ENCODE results near the gene GAK. TPM values are rescaled to one million over a fixed set of nuclear protein-coding genes. Genes with fewer than 3 reads are reported as not detected.

The GAK gene
- total RNA-seq, 2 experiments from 2014 or later = 97.8 to 102 TPM

- ChIA-PET POLR2A (interaction anchor here (0.7 to 1.3 kb wide), 2 partner anchors 15 to 34 kb away, joined by 4 read pairs; no protein-coding TSS in a partner anchor), CTCF (interaction anchor here (1.1 kb wide), 1 partner anchor 103 kb away, joined by 3 read pairs; no protein-coding TSS in a partner anchor)
- Mint-ChIP-seq H3K4me1 (ENCODE audit: low read depth) (peaks cover 5% of the 10 kb centered on the region), H3K27ac (no peak overlapping the region), H3K27me3 (no peaks in the 10 kb centered on the region), H3K36me3 (ENCODE audit: low read depth) (peaks cover 9% of the 10 kb centered on the region), H3K4me3 (no peak overlapping the region), H3K9me3 (no peaks in the 10 kb centered on the region)
- no peak for ATAC-seq
- TF ChIP-seq, protein P1, sequence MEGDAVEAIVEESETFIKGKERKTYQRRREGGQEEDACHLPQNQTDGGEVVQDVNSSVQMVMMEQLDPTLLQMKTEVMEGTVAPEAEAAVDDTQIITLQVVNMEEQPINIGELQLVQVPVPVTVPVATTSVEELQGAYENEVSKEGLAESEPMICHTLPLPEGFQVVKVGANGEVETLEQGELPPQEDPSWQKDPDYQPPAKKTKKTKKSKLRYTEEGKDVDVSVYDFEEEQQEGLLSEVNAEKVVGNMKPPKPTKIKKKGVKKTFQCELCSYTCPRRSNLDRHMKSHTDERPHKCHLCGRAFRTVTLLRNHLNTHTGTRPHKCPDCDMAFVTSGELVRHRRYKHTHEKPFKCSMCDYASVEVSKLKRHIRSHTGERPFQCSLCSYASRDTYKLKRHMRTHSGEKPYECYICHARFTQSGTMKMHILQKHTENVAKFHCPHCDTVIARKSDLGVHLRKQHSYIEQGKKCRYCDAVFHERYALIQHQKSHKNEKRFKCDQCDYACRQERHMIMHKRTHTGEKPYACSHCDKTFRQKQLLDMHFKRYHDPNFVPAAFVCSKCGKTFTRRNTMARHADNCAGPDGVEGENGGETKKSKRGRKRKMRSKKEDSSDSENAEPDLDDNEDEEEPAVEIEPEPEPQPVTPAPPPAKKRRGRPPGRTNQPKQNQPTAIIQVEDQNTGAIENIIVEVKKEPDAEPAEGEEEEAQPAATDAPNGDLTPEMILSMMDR (IDR thresholded peaks at IDR 0.05) = no peak
- DNase-seq = no peak
- intact Hi-C loops (cut with micrococcal nuclease) = no loop called here
These were observed 87.3 kb downstream of the GAK start for GRCh38 chr4:844752-845232.

DNA sequence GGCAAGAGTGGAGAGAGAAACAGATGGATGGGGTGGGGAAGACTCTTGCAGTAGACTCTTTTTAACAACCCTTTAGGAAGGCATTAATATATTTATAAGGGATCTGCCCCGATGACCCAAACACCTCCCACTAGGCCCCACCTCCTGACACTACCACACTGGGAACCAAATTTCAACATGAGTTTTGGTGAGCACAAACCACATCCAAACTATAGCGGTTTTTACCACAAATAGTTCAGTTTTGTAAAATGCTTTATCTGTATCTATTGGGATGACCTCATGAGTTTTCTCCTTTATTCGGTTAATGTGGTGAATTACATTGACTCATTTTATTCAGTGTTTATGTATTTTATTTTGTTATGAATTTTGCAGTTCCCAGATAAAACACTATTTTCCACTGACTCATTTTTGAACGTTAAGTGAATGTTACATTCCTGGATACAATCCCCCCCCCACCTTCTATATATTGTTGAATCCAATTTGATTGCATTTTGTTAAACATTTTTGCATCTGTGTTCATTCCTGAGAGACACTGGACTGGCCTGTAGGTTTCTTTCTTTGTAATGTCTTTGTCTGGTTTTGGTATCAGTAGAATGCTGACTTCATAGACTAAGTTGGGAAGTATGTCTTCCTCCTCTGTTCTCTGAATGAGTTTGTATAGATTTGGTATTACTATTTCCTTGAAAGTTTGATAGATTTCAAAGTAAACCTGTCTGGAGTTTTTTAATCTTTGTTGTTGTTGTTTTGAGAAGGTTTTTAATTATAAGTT, 92.3 kb downstream of the GAK start:
- TF ChIP-seq, protein P1 (IDR thresholded peaks at IDR 0.05) = no peak
- Mint-ChIP-seq H3K36me3 (ENCODE audit: low read depth) (peaks cover 6% of the 10 kb centered on the region), H3K9me3 (peaks cover 14% of the 10 kb centered on the region), H3K4me1 (ENCODE audit: low read depth) (peaks cover 6% of the 10 kb centered on the region), H3K27me3 (no peaks in the 10 kb centered on the region), H3K4me3 (no peak overlapping the region), H3K27ac (no peak overlapping the region)
- POLR2A ChIA-PET = no interaction called here
- CTCF ChIA-PET = no interaction called here
- no peak for DNase-seq
- ATAC-seq = peak; percentile 51
- intact Hi-C loops (cut with micrococcal nuclease) = no loop called here

- ATAC-seq = no peak
- no peak overlapping the region for H3K27ac Mint-ChIP-seq
- intact Hi-C loops (cut with micrococcal nuclease) = no loop called here
- peaks cover 11% of the 10 kb centered on the region for H3K4me1 Mint-ChIP-seq (ENCODE audit: low read depth)
- TF ChIP-seq, protein P1 (IDR thresholded peaks at IDR 0.05) = no peak
- H3K4me3 Mint-ChIP-seq = no peak overlapping the region
- DNase-seq = no peak
- H3K27me3 Mint-ChIP-seq = peaks cover 2% of the 10 kb centered on the region
- H3K9me3 Mint-ChIP-seq = peaks cover 14% of the 10 kb centered on the region
- peaks cover 6% of the 10 kb centered on the region for H3K36me3 Mint-ChIP-seq (ENCODE audit: low read depth)
- ChIA-PET CTCF (no interaction called here), POLR2A (no interaction called here)
These were observed 94.3 kb downstream of the GAK start for GRCh38 chr4:837772-838171.

DNA sequence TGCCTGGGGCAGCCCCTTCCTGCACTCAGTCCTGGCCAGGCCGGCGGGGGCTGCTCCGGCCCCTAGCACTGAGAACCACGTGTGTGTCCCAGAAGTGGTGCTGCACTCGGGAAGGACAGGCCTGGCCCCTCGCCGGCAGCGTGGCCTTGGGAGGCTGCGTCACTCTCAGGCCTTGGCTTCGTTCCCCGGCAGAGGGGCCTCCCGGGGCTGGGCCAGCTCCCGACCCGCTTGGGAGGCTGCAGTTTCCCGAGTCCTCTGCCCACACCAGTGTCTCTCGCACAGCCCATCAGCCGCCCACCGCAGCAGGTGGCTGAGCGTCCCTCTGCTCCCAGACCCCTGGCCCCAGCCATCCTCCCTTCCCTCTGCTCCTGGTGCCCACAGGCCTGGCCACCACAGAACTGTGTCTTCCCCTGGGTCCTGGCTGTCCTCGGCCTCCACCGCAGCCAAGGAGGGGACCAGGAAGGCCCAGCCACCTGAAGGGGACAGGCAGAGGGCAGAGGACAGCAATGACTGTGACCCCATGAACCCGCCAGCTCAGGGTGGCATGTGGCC, 95.3 kb downstream of the GAK start:
- Mint-ChIP-seq H3K27me3 (peaks cover 2% of the 10 kb centered on the region), H3K27ac (no peak overlapping the region), H3K9me3 (peaks cover 14% of the 10 kb centered on the region), H3K4me1 (ENCODE audit: low read depth) (peaks cover 11% of the 10 kb centered on the region), H3K36me3 (ENCODE audit: low read depth) (peaks cover 2% of the 10 kb centered on the region), H3K4me3 (no peak overlapping the region)
- CTCF ChIA-PET = interaction anchor here (1.4 kb wide), 1 partner anchor 94 kb away, joined by 3 read pairs; no protein-coding TSS in a partner anchor
- ATAC-seq (no peak), DNase-seq (no peak)
- POLR2A ChIA-PET = no interaction called here
- intact Hi-C loops (cut with micrococcal nuclease) = no loop called here
- TF ChIP-seq, protein P1 (IDR thresholded peaks at IDR 0.05) = no peak

- peaks cover 2% of the 10 kb centered on the region for H3K27me3 Mint-ChIP-seq
- ChIA-PET CTCF (interaction anchor here (1.4 kb wide), 1 partner anchor 93 kb away, joined by 3 read pairs; no protein-coding TSS in a partner anchor), POLR2A (no interaction called here)
- peaks cover 16% of the 10 kb centered on the region for H3K9me3 Mint-ChIP-seq
- H3K27ac Mint-ChIP-seq = no peak overlapping the region
- H3K4me3 Mint-ChIP-seq = no peak overlapping the region
- no peaks in the 10 kb centered on the region for H3K36me3 Mint-ChIP-seq (ENCODE audit: low read depth)
- ATAC-seq (no peak), DNase-seq (no peak)
- intact Hi-C loops (cut with micrococcal nuclease) = no loop called here
- H3K4me1 Mint-ChIP-seq (ENCODE audit: low read depth) = peaks cover 11% of the 10 kb centered on the region
- TF ChIP-seq, protein P1 (IDR thresholded peaks at IDR 0.05) = no peak
These were observed 96.1 kb downstream of the GAK start for GRCh38 chr4:836003-836511.
